ENCODE measurements around the gene FAM53A.
A peak's percentile ranks its signal among the peaks of the same experiment; 100 is the strongest.

FAM53A gene

DNA sequence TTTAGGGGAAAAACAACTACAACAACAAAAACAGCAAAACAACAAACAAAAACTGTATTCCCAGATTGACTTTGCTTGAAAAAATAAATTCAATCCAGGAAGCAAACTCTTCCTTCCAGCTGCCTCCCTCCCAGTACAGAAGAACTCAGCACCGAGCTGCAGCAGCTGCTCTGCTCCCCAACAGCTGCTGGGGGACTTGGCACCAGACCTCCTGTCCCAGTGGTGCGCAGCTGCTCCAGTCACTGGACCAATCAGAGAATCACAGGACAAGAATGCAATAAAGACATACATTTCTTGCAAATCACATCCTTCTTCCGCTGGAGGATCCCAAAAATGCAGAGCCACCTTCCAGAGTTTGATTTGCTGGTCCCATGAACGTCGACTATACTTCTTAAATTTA is 11.8 kb upstream of the FAM53A start:
- POLR2A ChIA-PET: interaction anchor here (0.5 to 1.6 kb wide), 3 partner anchors 16 to 30 kb away, joined by 3 to 11 read pairs (median 5); partner anchors contain the start of genes SLBP, TACC3 and TMEM129
- CTCF ChIA-PET: no interaction called here
- DNase-seq (ENCODE audit: extremely low spot score): no peak
- TF ChIP-seq ZNF384 (IDR thresholded peaks at IDR 0.05): no peak

GRCh38 chr4:1693131-1693896 is 9.2 kb upstream of the FAM53A start:
- TF ChIP-seq SUZ12 (IDR thresholded peaks at IDR 0.05): no peak
- TF ChIP-seq ZNF384 (IDR thresholded peaks at IDR 0.05): no peak
- TF ChIP-seq FOXA1 (IDR thresholded peaks at IDR 0.05): no peak
- TF ChIP-seq, protein P1, sequence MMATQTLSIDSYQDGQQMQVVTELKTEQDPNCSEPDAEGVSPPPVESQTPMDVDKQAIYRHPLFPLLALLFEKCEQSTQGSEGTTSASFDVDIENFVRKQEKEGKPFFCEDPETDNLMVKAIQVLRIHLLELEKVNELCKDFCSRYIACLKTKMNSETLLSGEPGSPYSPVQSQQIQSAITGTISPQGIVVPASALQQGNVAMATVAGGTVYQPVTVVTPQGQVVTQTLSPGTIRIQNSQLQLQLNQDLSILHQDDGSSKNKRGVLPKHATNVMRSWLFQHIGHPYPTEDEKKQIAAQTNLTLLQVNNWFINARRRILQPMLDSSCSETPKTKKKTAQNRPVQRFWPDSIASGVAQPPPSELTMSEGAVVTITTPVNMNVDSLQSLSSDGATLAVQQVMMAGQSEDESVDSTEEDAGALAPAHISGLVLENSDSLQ (IDR thresholded peaks at IDR 0.05): no peak
- no peak for TF ChIP-seq FOXM1 (IDR thresholded peaks at IDR 0.05; ENCODE audit: borderline replicate concordance)
- TF ChIP-seq ARNT (IDR thresholded peaks at IDR 0.05): no peak
- TF ChIP-seq L3MBTL2 (conservative IDR thresholded peaks at IDR 0.05): no peak
- TF ChIP-seq FOXK2 (IDR thresholded peaks at IDR 0.05): no peak
- CTCF ChIA-PET: interaction anchor here (0.7 to 4.2 kb wide), 24 partner anchors 8 to 191 kb away, joined by 3 to 110 read pairs (median 4); partner anchors contain the start of genes SLBP, TACC3 and TMEM129
- POLR2A ChIA-PET: interaction anchor here (0.8 to 4.5 kb wide), 10 partner anchors 9 to 37 kb away, joined by 3 to 31 read pairs (median 4); partner anchors contain the start of genes FAM53A, SLBP, TACC3 and TMEM129
- DNase-seq (ENCODE audit: extremely low spot score): peak; percentile 83

DNA sequence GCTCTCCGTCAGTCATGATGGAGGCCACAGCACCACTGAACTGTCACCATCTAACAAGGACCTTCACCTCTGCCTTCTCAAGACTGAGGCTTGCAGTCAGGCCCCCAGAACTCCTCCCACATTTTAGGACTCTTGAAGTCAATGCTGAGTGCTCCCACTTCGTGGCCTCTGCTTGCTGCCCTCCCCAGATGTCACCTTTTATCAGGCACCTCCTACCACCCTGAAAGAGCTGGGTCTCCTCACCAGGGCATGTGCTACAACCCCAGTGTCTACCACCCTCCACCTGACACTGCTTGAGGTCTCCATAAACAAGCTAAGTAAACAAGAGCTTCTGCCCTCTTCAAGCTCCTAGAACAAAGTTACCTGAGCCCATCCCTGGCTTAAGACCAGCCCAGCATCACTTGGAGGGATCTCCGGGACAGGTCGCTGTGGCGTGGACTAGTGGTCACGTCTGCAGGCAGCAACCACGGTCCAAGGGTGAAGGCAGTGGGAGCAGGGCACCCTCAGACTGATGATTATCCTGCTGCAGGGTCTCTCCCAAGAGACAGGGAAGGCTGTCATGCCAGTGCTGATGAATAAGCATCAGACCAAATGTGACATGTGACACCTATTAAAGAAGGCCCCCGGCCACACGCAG is 7.7 kb upstream of the FAM53A start:
- POLR2A ChIA-PET: interaction anchor here (2.8 to 4.5 kb wide), 2 partner anchors 20 to 28 kb away, joined by 17 to 31 read pairs; partner anchors contain the start of genes SLBP, TACC3 and TMEM129
- TF ChIP-seq TARDBP (IDR thresholded peaks at IDR 0.05) (no peak), FOXK2 (IDR thresholded peaks at IDR 0.05) (no peak), HDGF (IDR thresholded peaks at IDR 0.05; ENCODE audit: borderline replicate concordance) (no peak)
- CTCF ChIA-PET: interaction anchor here (0.6 to 4.2 kb wide), 3 partner anchors 17 to 44 kb away, joined by 3 to 110 read pairs (median 29); no protein-coding TSS in a partner anchor
- DNase-seq (ENCODE audit: extremely low spot score): no peak

- ChIA-PET CTCF (interaction anchor here (4.2 kb wide), 1 partner anchor 37 kb away, joined by 110 read pairs; no protein-coding TSS in a partner anchor), POLR2A (interaction anchor here (0.9 to 4.5 kb wide), 2 partner anchors 13 to 29 kb away, joined by 4 to 31 read pairs; partner anchors contain the start of genes TACC3 and TMEM129)
- DNase-seq (ENCODE audit: extremely low spot score): no peak
- TF ChIP-seq FOXM1 (IDR thresholded peaks at IDR 0.05; ENCODE audit: borderline replicate concordance) (no peak), CTBP1 (IDR thresholded peaks at IDR 0.05; ENCODE audit: borderline replicate concordance) (no peak), LEF1 (IDR thresholded peaks at IDR 0.05; ENCODE audit: borderline replicate concordance) (no peak), ELF4 (IDR thresholded peaks at IDR 0.05) (no peak), SP1 (IDR thresholded peaks at IDR 0.05) (no peak), TARDBP (IDR thresholded peaks at IDR 0.05) (no peak), NFRKB (IDR thresholded peaks at IDR 0.05) (no peak), SUZ12 (IDR thresholded peaks at IDR 0.05) (no peak), ARNT (IDR thresholded peaks at IDR 0.05) (no peak), L3MBTL2 (conservative IDR thresholded peaks at IDR 0.05) (no peak), BHLHE40 (IDR thresholded peaks at IDR 0.05; ENCODE audit: borderline replicate concordance) (no peak), FOXA1 (IDR thresholded peaks at IDR 0.05) (no peak)
- TF ChIP-seq, protein P1 (IDR thresholded peaks at IDR 0.05): no peak
Observed at GRCh38 chr4:1690698-1691097, 6.6 kb upstream of the FAM53A start.

- ChIA-PET CTCF (interaction anchor here (0.7 kb wide), 1 partner anchor 90 kb away, joined by 5 read pairs; no protein-coding TSS in a partner anchor), POLR2A (interaction anchor here (1.6 kb wide), 1 partner anchor 26 kb away, joined by 5 read pairs; the partner anchor contains the start of gene SLBP)
- no peak for DNase-seq (ENCODE audit: extremely low spot score)
- no peak for TF ChIP-seq CTBP1 (IDR thresholded peaks at IDR 0.05; ENCODE audit: borderline replicate concordance)
- no peak for TF ChIP-seq ELF4 (IDR thresholded peaks at IDR 0.05)
- TF ChIP-seq, protein P1 (IDR thresholded peaks at IDR 0.05): no peak
- no peak for TF ChIP-seq FOXA1 (IDR thresholded peaks at IDR 0.05)
- TF ChIP-seq FOXM1 (IDR thresholded peaks at IDR 0.05; ENCODE audit: borderline replicate concordance): no peak
- no peak for TF ChIP-seq BHLHE40 (IDR thresholded peaks at IDR 0.05; ENCODE audit: borderline replicate concordance)
- no peak for TF ChIP-seq SP1 (IDR thresholded peaks at IDR 0.05)
- TF ChIP-seq NFRKB (IDR thresholded peaks at IDR 0.05): no peak
- no peak for TF ChIP-seq TARDBP (IDR thresholded peaks at IDR 0.05)
- no peak for TF ChIP-seq ZNF384 (IDR thresholded peaks at IDR 0.05)
- no peak for TF ChIP-seq LEF1 (IDR thresholded peaks at IDR 0.05; ENCODE audit: borderline replicate concordance)
- TF ChIP-seq HDGF (IDR thresholded peaks at IDR 0.05; ENCODE audit: borderline replicate concordance): no peak
- TF ChIP-seq L3MBTL2 (conservative IDR thresholded peaks at IDR 0.05): no peak
- TF ChIP-seq ARNT (IDR thresholded peaks at IDR 0.05): no peak
Observed at GRCh38 chr4:1686440-1687036, 2.4 kb upstream of the FAM53A start.
